HepG2 (cell line): ENCODE results near the gene MICB. TPM values are rescaled to one million over a fixed set of nuclear protein-coding genes. Genes with fewer than 3 reads are reported as not detected.
A peak's percentile ranks its signal among the peaks of the same experiment; 100 is the strongest.

Source experiments
- CCAR2 ChIP-seq: fragments of 200-400 bp; formaldehyde crosslinking; optimal IDR thresholded peaks from 2 replicates; pipeline ENCODE3; 2018; ENCODE audit warnings: low read depth, mild to moderate bottlenecking, low read length, moderate library complexity
- HNRNPUL1 ChIP-seq: fragments of 200-400 bp; formaldehyde crosslinking; IDR thresholded peaks from 2 replicates; pipeline ENCODE4 v1.6.1; 2017; ENCODE audit warnings: low read depth, mild to moderate bottlenecking, low read length, moderate library complexity
- IRF1 ChIP-seq: sonication (generic); formaldehyde crosslinking; IDR thresholded peaks from 2 replicates; pipeline ENCODE4 v1.4.0; 2020; ENCODE audit warnings: low read depth, mild to moderate bottlenecking, missing genetic modification reagents
- MED13 ChIP-seq: sonication (generic); formaldehyde crosslinking; IDR thresholded peaks from 2 replicates; pipeline ENCODE4 v1.5.0; 2020; ENCODE audit warnings: missing genetic modification reagents
- NCOA5 ChIP-seq: sonication (generic); formaldehyde crosslinking; IDR thresholded peaks from 2 replicates; pipeline ENCODE4 v1.4.0; 2020; ENCODE audit warnings: missing genetic modification reagents
- NFAT5 ChIP-seq: sonication (generic); formaldehyde crosslinking; IDR thresholded peaks from 2 replicates; pipeline ENCODE4 v1.4.0; 2020; ENCODE audit warnings: missing genetic modification reagents
- SMYD3 ChIP-seq: sonication (generic); formaldehyde crosslinking; IDR thresholded peaks from 2 replicates; pipeline ENCODE4 v1.8.1; 2023; ENCODE audit warnings: mild to moderate bottlenecking, missing genetic modification reagents
- SOX6 ChIP-seq, 2 experiments: fragments of 450-650 bp in 1 of 2; sonication (generic) in 1 of 2; formaldehyde crosslinking in 1 of 2; IDR thresholded peaks; 2 replicates each; pipeline versions ENCODE4 v1.4.0 to v1.6.1; 2017 to 2020; ENCODE audit warnings: antibody characterized with exemption in 1 of 2, mild to moderate bottlenecking in 1 of 2, missing genetic modification reagents in 1 of 2
- TFDP1 ChIP-seq: IDR thresholded peaks from 2 replicates; pipeline ENCODE4 v1.6.1; 2016; ENCODE audit warnings: missing compliant biosample characterization, missing genetic modification reagents, borderline replicate concordance
- USF2 ChIP-seq, 2 experiments: sonication (generic) in 1 of 2; formaldehyde crosslinking in 1 of 2; IDR thresholded peaks; 2 replicates each; pipeline versions ENCODE4 v1.5.1 to v1.6.1; 2011 to 2020; ENCODE audit warnings: borderline replicate concordance in 1 of 2, low read depth in 1 of 2, low read length in 1 of 2, mild to moderate bottlenecking in 1 of 2, missing genetic modification reagents in 1 of 2, moderate library complexity in 1 of 2
- ZNF598 ChIP-seq: sonication (generic); formaldehyde crosslinking; IDR thresholded peaks from 2 replicates; pipeline ENCODE4 v1.5.1; 2020; ENCODE audit warnings: mild to moderate bottlenecking, missing genetic modification reagents, borderline replicate concordance
- ZNF615 ChIP-seq: sonication (generic); formaldehyde crosslinking; IDR thresholded peaks from 2 replicates; pipeline ENCODE4 v1.5.0; 2020; ENCODE audit warnings: mild to moderate bottlenecking, missing genetic modification reagents, borderline replicate concordance
- ZNF841 ChIP-seq: sonication (generic); formaldehyde crosslinking; IDR thresholded peaks from 2 replicates; pipeline ENCODE4 v1.8.1; 2023; ENCODE audit warnings: missing genetic modification reagents, borderline replicate concordance
- ZSCAN12 ChIP-seq: sonication (generic); formaldehyde crosslinking; IDR thresholded peaks from 2 replicates; pipeline ENCODE4 v1.9.0; 2021; ENCODE audit warnings: mild to moderate bottlenecking, missing genetic modification reagents
- polyA plus RNA-seq, 8 experiments: library from polyadenylated mRNA; depleted of rRNA in 3 of 8; stranded (reverse) in 7 of 8; unstranded in 1 of 8; fragments of >200 nt; fragmentation: Illumina TruSeq in 4 of 8; extraction: Trizol in 4 of 8; gene quantifications; 2 replicates each; pipeline versions ENCODE4 v1.2.1 to v1.2.3, GENCODE V29; 2011 to 2016; ENCODE audit warnings: low read depth in 4 of 8, missing spikeins in 1 of 8, mixed read lengths in 1 of 8; ENCODE audit not compliant: insufficient read depth in 1 of 8
- total RNA-seq, 5 experiments: library from RNA; depleted of rRNA; stranded (reverse); fragments of >200 nt; fragmentation: Illumina TruSeq; extraction: Trizol; gene quantifications; 2 replicates each; pipeline ENCODE4 v1.2.3, GENCODE V29; 2016; ENCODE audit warnings: low read depth in 1 of 5

Gene MICB
- total and polyA plus RNA-seq, 2 of the 13 experiments (the other 11 are each of a cell fraction or from before 2014, with no cell fraction given), result 12.5 to 12.8 TPM

DNA sequence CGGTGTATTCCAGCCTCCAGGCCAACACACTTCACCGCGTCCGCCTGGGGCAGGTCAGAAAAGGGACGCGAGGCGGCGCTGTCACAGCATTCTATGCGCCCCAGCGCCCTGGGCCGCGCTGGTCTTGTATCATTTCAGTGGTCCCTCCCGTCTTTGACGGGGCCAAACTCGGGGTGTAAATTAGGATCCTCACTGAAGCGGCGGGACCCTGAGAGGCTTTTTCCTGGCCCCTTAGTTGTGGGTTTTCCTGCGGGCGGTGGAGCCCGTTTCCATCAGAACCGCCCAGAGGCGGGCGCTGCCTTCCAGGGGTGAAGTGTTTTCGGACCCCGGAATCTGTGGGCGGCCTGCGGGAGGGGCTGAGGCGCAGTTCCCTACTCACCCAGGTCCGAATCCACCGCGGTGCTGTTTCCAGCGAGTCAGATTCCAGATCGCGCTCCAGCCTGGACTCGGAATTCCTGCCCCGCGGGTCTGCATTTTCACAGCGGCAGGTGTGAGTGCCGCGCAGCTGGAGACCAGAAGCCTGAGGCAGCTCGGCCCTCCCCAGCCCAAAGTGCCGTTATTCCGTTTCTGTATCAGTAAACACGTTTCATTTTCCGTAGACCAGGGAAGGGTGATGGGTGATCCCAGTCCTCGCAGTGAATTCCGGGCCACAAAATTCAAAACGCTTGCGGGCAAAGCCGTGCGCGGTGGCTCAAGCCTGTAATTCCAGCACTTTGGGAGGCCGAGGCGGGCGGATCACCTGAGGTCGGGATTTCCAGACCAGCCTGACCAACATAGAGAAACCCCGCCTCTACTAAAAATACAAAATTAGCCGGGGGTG, 3.9 kb upstream of the MICB start (continued):
- TF ChIP-seq SMYD3 (CRISPR knock-in tag) (no peak), HNRNPUL1 (no peak), TFDP1 (CRISPR knock-in tag) (no peak), NFAT5 (CRISPR knock-in tag) (no peak; the same call in 1 of the 2 replicates), ZNF841 (CRISPR knock-in tag) (no peak), SOX6 (IDR thresholded peaks at IDR 0.05) (no peak), SOX6 (CRISPR knock-in tag; IDR thresholded peaks at IDR 0.05) (no peak), NCOA5 (no peak), USF2 (IDR thresholded peaks at IDR 0.05; ENCODE audit: low read depth, low read length) (no peak), USF2 (CRISPR knock-in tag; IDR thresholded peaks at IDR 0.05; ENCODE audit: borderline replicate concordance) (no peak), MED13 (CRISPR knock-in tag) (0 out of 2 replicates have a peak, but pooled peaks have one; percentile 51), IRF1 (CRISPR knock-in tag) (no peak), ZSCAN12 (CRISPR knock-in tag) (no peak), ZNF615 (CRISPR knock-in tag) (no peak), CCAR2 (no peak), ZNF598 (CRISPR knock-in tag) (no peak)
